Tibial nerve (tissue), 4 donors: ENCODE results near the gene GPR78. TPM values are rescaled to one million over a fixed set of nuclear protein-coding genes. Genes with fewer than 3 reads are reported as not detected.

ENCODE experiments used
- DNase-seq, 2 donors: peaks; one replicate each; pipeline ENCODE4 v3.0.0-alpha.2; 2019; ENCODE audit warnings: low spot score in 2 of 2
- H3K27ac ChIP-seq, 4 donors: fragments of 200-600 bp; sonication (generic) in 3 of 4; one replicate each; pipeline ENCODE4 v1.5.1; 2017 to 2019; ENCODE audit warnings: mild to moderate bottlenecking in 1 of 4
- H3K27me3 ChIP-seq, 2 donors: fragments of 200-600 bp; sonication (generic) in 1 of 2; one replicate each; pipeline versions ENCODE4 v1.5.1 to v1.6.0; 2017 to 2019
- H3K36me3 ChIP-seq, 3 donors: fragments of 200-600 bp; sonication (generic); one replicate each; pipeline ENCODE4 v1.5.1; 2018 to 2019
- H3K4me1 ChIP-seq, 4 donors: fragments of 200-600 bp; sonication (generic) in 3 of 4; one replicate each; pipeline ENCODE4 v1.5.1; 2017 to 2019
- H3K4me3 ChIP-seq, 4 donors: fragments of 200-600 bp; sonication (generic) in 3 of 4; one replicate each; pipeline ENCODE4 v1.5.1; 2017 to 2019; ENCODE audit warnings: mild to moderate bottlenecking in 1 of 4, moderate library complexity in 1 of 4
- H3K9me3 ChIP-seq, 4 donors: fragments of 200-600 bp; sonication (generic) in 3 of 4; one replicate each; pipeline ENCODE4 v1.5.1; 2017 to 2019
- CTCF ChIP-seq, 5 experiments: fragments of 200-600 bp in 3 of 5; fragments of 450-650 bp in 2 of 5; sonication (generic) in 3 of 5; IDR thresholded peaks; one replicate each; pipeline ENCODE4 v1.5.1; 2016 to 2019; ENCODE audit warnings: antibody characterized with exemption in 5 of 5, mild to moderate bottlenecking in 3 of 5, moderate library complexity in 2 of 5
- EP300 ChIP-seq, 2 donors: sonication (generic); formaldehyde crosslinking; IDR thresholded peaks; one replicate each; pipeline ENCODE4 v1.6.1; 2017; ENCODE audit warnings: antibody characterized with exemption in 2 of 2, mild to moderate bottlenecking in 1 of 2
- POLR2A ChIP-seq, 2 donors: fragments of 450-650 bp; IDR thresholded peaks; one replicate each; pipeline ENCODE4 v1.6.1; 2017; ENCODE audit warnings: antibody characterized with exemption in 2 of 2, mild to moderate bottlenecking in 2 of 2, moderate library complexity in 2 of 2
- WGBS, 2 donors: methylation state at CpG; one replicate each; pipeline ENCODE4 v1.1.5; 2018; 5-methylcytosine and 5-hydroxymethylcytosine counted together
- total RNA-seq, 4 donors: library from RNA; depleted of rRNA; stranded (reverse); fragments of >200 nt; gene quantifications; one replicate each; pipeline ENCODE4 v1.1.0, GENCODE V29; 2016

Gene GPR78
- total RNA-seq, 4 donors from 2014 or later: not detected

DNA sequence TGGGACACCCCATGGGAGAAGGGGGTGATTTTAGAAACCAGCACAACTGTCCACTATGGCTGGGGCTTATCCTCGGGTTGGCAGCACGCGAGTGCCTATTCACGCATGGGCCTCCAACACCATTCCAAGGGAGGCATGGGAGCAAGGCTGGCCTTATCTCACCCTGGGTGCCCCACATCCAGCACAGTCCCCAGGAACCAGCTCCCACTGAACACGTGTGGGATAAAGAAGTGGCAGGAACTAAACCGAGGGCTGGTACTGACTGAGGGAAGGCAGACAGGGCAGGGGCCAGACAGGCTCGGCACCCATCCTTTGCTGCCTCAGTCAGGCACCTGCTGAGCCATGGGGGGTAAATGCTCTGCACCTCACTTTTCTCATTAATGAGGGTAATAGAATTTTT lies 43.7 kb upstream of the GPR78 start:
- H3K4me3 ChIP-seq: no peak overlapping the region
- WGBS, 2 donors: 89 to 91% methylated on average over 7 of the region's 7 CpGs
- H3K36me3 ChIP-seq: no peaks in the 10 kb centered on the region
- H3K9me3 ChIP-seq: no peaks in the 10 kb centered on the region
- H3K27me3 ChIP-seq: no peaks in the 10 kb centered on the region
- no peak for DNase-seq
- peaks cover 0 to 6% (median 0%) of the 10 kb centered on the region in 4 donors for H3K4me1 ChIP-seq
- TF ChIP-seq CTCF (IDR thresholded peaks at IDR 0.05) (no peak), POLR2A (IDR thresholded peaks at IDR 0.05) (no peak), EP300 (IDR thresholded peaks at IDR 0.05) (no peak)
- no peak overlapping the region for H3K27ac ChIP-seq

DNA sequence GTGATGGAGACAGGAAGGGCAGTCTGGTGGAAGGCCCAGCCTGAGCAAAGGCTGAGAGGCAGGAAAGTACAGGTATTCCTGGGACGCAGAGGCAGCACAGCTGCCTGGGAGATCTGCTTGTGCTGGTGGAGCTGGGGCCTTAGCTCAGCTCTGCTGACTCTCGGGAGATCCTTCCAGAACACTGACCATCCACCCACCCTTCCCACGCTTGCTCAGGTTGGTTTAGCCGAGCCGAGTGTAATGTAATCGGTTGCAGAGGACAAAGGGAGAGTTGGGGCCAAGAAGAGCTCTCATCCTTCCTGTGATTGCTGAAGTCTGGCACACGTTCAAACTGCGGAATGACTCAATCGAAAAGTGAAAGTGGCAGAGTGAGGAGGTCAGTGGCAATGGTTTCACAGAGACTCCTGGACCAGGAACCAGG lies 43.1 kb upstream of the GPR78 start:
- WGBS, 2 donors: 16 to 37% methylated on average over 8 to 9 of the region's 9 CpGs
- H3K9me3 ChIP-seq: no peaks in the 10 kb centered on the region
- H3K4me3 ChIP-seq: no peak overlapping the region
- DNase-seq: peak; percentile 38 to 76
- no peaks in the 10 kb centered on the region for H3K36me3 ChIP-seq
- no peaks in the 10 kb centered on the region for H3K27me3 ChIP-seq
- no peak overlapping the region for H3K27ac ChIP-seq
- no peak for TF ChIP-seq POLR2A (IDR thresholded peaks at IDR 0.05)
- no peak for TF ChIP-seq EP300 (IDR thresholded peaks at IDR 0.05)
- TF ChIP-seq CTCF (IDR thresholded peaks at IDR 0.05): no peak
- peaks cover 0 to 6% (median 0%) of the 10 kb centered on the region in 4 donors for H3K4me1 ChIP-seq

DNA sequence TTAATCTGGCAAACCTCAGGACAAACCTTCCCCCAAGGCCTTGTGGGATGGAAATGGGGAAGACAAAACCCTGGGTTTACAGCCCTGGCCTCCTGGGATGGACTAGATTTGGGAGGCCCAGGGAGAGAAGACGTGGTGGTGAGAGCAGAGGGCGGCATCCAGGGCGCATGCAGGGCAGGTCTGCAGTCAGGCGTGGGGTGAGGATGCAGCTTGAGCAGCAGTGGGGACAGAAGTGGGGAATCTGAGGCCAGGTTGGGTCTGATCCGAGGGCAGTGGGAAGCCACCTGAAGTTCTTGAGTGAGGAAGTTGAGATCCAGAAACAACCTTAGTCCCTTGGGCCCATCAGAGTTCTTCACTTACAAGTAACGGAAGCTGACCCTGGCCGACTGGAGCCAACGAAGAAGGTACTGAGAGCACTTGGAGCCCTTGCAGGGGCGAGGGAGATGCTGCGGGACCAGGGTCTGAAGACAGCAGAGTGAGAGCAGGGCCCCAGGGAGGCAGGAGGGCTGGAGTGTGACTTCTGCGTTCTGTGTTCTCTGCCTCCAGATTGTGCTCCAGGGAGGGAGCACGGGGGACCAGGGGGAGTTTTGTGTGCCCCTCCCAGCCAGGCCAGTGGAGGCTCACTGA lies 42.0 kb upstream of the GPR78 start:
- Histone ChIP-seq H3K27me3 (no peaks in the 10 kb centered on the region), H3K9me3 (no peaks in the 10 kb centered on the region), H3K27ac (no peak overlapping the region), H3K36me3 (no peaks in the 10 kb centered on the region), H3K4me1 (peaks cover 0 to 6% (median 0%) of the 10 kb centered on the region in 4 donors), H3K4me3 (no peak overlapping the region)
- DNase-seq: no peak
- TF ChIP-seq CTCF (IDR thresholded peaks at IDR 0.05) (no peak), EP300 (IDR thresholded peaks at IDR 0.05) (no peak), POLR2A (IDR thresholded peaks at IDR 0.05) (no peak)
- WGBS, 2 donors: 89% methylated on average over 11 to 12 of the region's 12 CpGs

DNA sequence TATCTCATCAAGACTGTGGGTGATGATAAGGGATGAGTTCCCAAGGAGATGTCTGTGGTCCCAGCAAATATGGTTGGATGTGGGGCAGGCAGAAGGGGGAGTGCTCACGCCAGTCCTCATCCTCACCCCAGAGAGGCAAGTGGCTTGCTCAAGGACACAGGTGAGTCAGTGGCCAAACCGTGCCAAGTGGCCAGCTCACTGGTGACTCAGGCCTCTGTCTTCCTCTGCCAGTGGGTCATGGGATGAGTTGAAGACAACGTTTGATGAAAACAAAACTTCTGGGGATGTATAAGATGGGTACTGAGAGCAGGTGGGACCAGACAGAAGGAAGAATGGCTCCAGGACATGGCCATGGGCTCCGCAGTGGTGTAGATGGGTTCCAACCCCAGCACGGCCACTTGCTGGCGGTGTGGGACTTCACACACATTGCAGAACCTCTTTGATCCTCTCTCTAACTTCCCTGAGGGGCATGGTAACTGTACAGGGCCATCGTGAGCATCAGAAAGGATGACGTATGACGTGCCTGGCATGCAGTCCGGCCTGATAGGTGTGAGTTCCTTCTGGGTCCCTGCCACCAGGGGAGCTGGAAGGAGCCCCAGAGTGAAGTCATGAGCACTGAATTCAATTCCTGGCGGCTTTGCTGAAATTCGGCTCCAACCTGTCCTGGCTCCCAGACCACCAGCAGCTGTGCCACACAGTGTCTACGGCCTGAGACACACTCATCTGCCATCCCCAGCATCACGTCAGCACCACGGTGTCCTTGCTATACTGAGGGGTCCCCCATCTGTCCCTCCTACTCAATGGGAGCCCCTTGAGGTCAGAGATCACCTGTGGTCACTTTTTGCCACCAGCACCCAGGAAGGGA lies 41.3 kb upstream of the GPR78 start:
- H3K36me3 ChIP-seq: no peaks in the 10 kb centered on the region
- 84 to 87% methylated on average over 15 of the region's 15 CpGs for WGBS, 2 donors

More for the DNA sequence above, 41.3 kb upstream of the GPR78 start:
- Histone ChIP-seq H3K27me3 (no peaks in the 10 kb centered on the region), H3K4me3 (no peak overlapping the region), H3K9me3 (no peaks in the 10 kb centered on the region), H3K4me1 (peaks cover 0 to 6% (median 0%) of the 10 kb centered on the region in 4 donors), H3K27ac (no peak overlapping the region)
- no peak for DNase-seq
- TF ChIP-seq CTCF (IDR thresholded peaks at IDR 0.05): no peak
- no peak for TF ChIP-seq POLR2A (IDR thresholded peaks at IDR 0.05)
- TF ChIP-seq EP300 (IDR thresholded peaks at IDR 0.05): no peak
